HG02938 (cell line): Measurements from ENCODE around the gene UNK.
A peak's percentile ranks its signal among the peaks of the same experiment; 100 is the strongest.

Experiments used
- ATAC-seq: cut with Tn5 transposase; IDR thresholded peaks from one replicate; pipeline ENCODE4 v1.9.1; 2021; ENCODE audit warnings: mild to moderate bottlenecking, moderate library complexity; ENCODE audit not compliant: unreplicated experiment

UNK gene

GRCh38 chr17:75831032-75831571, 46.5 kb downstream of the UNK start:
- ATAC-seq: no peak

- no peak for ATAC-seq
Measured at GRCh38 chr17:75832164-75832651, 47.6 kb downstream of the UNK start.

GRCh38 chr17:75832652-75833400, 48.2 kb downstream of the UNK start:
- ATAC-seq: no peak

- ATAC-seq: no peak
Measured at GRCh38 chr17:75834279-75834920, 49.8 kb downstream of the UNK start.

GRCh38 chr17:75834928-75835653, 50.5 kb downstream of the UNK start:
- ATAC-seq: no peak

- no peak for ATAC-seq
Measured at GRCh38 chr17:75835654-75835987, 51.0 kb downstream of the UNK start.

- no peak for ATAC-seq
Measured at GRCh38 chr17:75836605-75837004, 52.0 kb downstream of the UNK start.

GRCh38 chr17:75837899-75838298, 53.3 kb downstream of the UNK start:
- ATAC-seq: no peak

- no peak for ATAC-seq
Measured at GRCh38 chr17:75838410-75838809, 53.8 kb downstream of the UNK start.

GRCh38 chr17:75839942-75840798, 55.6 kb downstream of the UNK start:
- no peak for ATAC-seq

- ATAC-seq: no peak
Measured at GRCh38 chr17:75840799-75841164, 56.2 kb downstream of the UNK start.

- ATAC-seq: no peak
Measured at GRCh38 chr17:75842411-75842810, 57.8 kb downstream of the UNK start.

GRCh38 chr17:75842963-75843576, 58.5 kb downstream of the UNK start:
- no peak for ATAC-seq

- ATAC-seq: no peak
Measured at GRCh38 chr17:75843577-75844529, 59.2 kb downstream of the UNK start, which contains the start of gene UNC13D. Gene UNC13D, minus strand, starts transcription at chr17:75844404. Its CDS starts 67 bp downstream, at chr17:75844337.

- peak; percentile 12 for ATAC-seq
Measured at GRCh38 chr17:75844530-75845057, 60.0 kb downstream of the UNK start.

GRCh38 chr17:75845058-75845711, 60.6 kb downstream of the UNK start:
- peak; percentile 73 for ATAC-seq

- no peak for ATAC-seq
Measured at GRCh38 chr17:75845933-75846691, 61.5 kb downstream of the UNK start.
